Naive thymus-derived CD4-positive, alpha-beta T cell (primary cell): ENCODE data around the gene PRSS50. TPM values are rescaled to one million over a fixed set of nuclear protein-coding genes. Genes with fewer than 3 reads are reported as not detected.

Experiments
- ATAC-seq: fragments of 150-1000 bp; cut with Tn5 transposase; 2 replicates; pipeline ENCODE4 v1.10.0; 2021; ENCODE audit warnings: mild to moderate bottlenecking, moderate library complexity
- CTCF ChIA-PET: fragments of 350-600 bp; sonication (Branson Sonifier 250); formaldehyde crosslinking; loops from one replicate; lab custom pipeline; 2021; ENCODE audit warnings: antibody characterized with exemption; lab: Charles Lee
- POLR2A ChIA-PET: fragments of 350-600 bp; sonication (Branson Sonifier 250); formaldehyde crosslinking; loops from one replicate; lab custom pipeline; 2021; ENCODE audit warnings: antibody characterized with exemption, inconsistent platforms; lab: Charles Lee
- DNase-seq, 9 donors: peaks; one replicate each; pipeline versions ENCODE4 v3.0.0 to v3.0.0-alpha.2; 2020 to 2022; ENCODE audit warnings: mixed read lengths in 1 of 9
- H3K27ac ChIP-seq: one replicate; pipeline ENCODE4 v1.7.0; 2013; ENCODE audit warnings: mild to moderate bottlenecking, low read depth, low read length, moderate library complexity
- H3K27me3 ChIP-seq, 2 donors: one replicate each; pipeline ENCODE4 v1.7.0; 2013; ENCODE audit warnings: low read length in 2 of 2, mild to moderate bottlenecking in 2 of 2, moderate library complexity in 2 of 2; ENCODE audit not compliant: control insufficient read depth in 2 of 2, insufficient read depth in 2 of 2
- H3K36me3 ChIP-seq, 3 experiments: 1 replicate in 2 of 3; 2 replicates in 1 of 3; pipeline ENCODE4 v1.7.0; 2013; ENCODE audit warnings: low read length in 3 of 3, mild to moderate bottlenecking in 3 of 3, moderate library complexity in 1 of 3; ENCODE audit not compliant: insufficient read depth in 3 of 3, control insufficient read depth in 2 of 3
- H3K4me1 ChIP-seq, 2 donors: one replicate each; pipeline ENCODE4 v1.7.0; 2013; ENCODE audit warnings: low read length in 2 of 2, mild to moderate bottlenecking in 2 of 2, moderate library complexity in 1 of 2; ENCODE audit not compliant: control insufficient read depth in 2 of 2, insufficient read depth in 2 of 2
- H3K4me3 ChIP-seq: 2 replicates; pipeline ENCODE4 v1.7.0; 2013; ENCODE audit warnings: mild to moderate bottlenecking, low read length
- H3K9me3 ChIP-seq, 3 experiments: 1 replicate in 2 of 3; 2 replicates in 1 of 3; pipeline ENCODE4 v1.7.0; 2013; ENCODE audit warnings: low read length in 3 of 3; ENCODE audit not compliant: control insufficient read depth in 2 of 3
- H3K27ac Mint-ChIP-seq, 9 donors: one replicate each; pipeline ENCODE4 v1.8.0; 2020 to 2022; ENCODE audit warnings: mixed read lengths in 9 of 9, mild to moderate bottlenecking in 8 of 9, moderate library complexity in 5 of 9, inconsistent platforms in 2 of 9
- H3K27me3 Mint-ChIP-seq, 5 donors: one replicate each; pipeline ENCODE4 v1.8.0; 2021 to 2022; ENCODE audit warnings: mixed read lengths in 5 of 5, mild to moderate bottlenecking in 1 of 5
- H3K36me3 Mint-ChIP-seq, 5 donors: one replicate each; pipeline ENCODE4 v1.8.0; 2020 to 2022; ENCODE audit warnings: mixed read lengths in 5 of 5, mild to moderate bottlenecking in 3 of 5, inconsistent platforms in 1 of 5
- H3K4me1 Mint-ChIP-seq, 7 donors: one replicate each; pipeline ENCODE4 v1.8.0; 2020 to 2022; ENCODE audit warnings: mixed read lengths in 7 of 7, mild to moderate bottlenecking in 3 of 7, inconsistent platforms in 1 of 7
- H3K4me3 Mint-ChIP-seq, 10 donors: one replicate each; pipeline ENCODE4 v1.8.0; 2020 to 2022; ENCODE audit warnings: mild to moderate bottlenecking in 10 of 10, mixed read lengths in 10 of 10, moderate library complexity in 6 of 10, inconsistent platforms in 2 of 10
- H3K9me3 Mint-ChIP-seq, 11 donors: one replicate each; pipeline ENCODE4 v1.8.0; 2020 to 2022; ENCODE audit warnings: mixed read lengths in 11 of 11, mild to moderate bottlenecking in 4 of 11, inconsistent platforms in 1 of 11, moderate library complexity in 1 of 11
- intact Hi-C, 2 donors: fragments of 100-400 bp; cut with micrococcal nuclease; formaldehyde crosslinking; loops; one replicate each; pipeline ENCODE4 v1.15.1; 2023
- polyA plus RNA-seq, 2 donors: library from polyadenylated mRNA; unstranded; fragments of 300-500 nt; fragmentation: Illumina TruSeq; gene quantifications; one replicate each; pipeline ENCODE4 v1.2.3, GENCODE V29; 2021
- total RNA-seq, 6 experiments: library from RNA in 5 of 6; stranded (reverse) in 5 of 6; gene quantifications; 1 replicate in 5 of 6; 2 replicates in 1 of 6; pipeline ENCODE4 v1.2.3 and lab custom pipeline; 2021 to 2026

Gene PRSS50
- total and polyA plus RNA-seq, 7 experiments from 2014 or later, result 0.11 TPM; not detected in 6

DNA sequence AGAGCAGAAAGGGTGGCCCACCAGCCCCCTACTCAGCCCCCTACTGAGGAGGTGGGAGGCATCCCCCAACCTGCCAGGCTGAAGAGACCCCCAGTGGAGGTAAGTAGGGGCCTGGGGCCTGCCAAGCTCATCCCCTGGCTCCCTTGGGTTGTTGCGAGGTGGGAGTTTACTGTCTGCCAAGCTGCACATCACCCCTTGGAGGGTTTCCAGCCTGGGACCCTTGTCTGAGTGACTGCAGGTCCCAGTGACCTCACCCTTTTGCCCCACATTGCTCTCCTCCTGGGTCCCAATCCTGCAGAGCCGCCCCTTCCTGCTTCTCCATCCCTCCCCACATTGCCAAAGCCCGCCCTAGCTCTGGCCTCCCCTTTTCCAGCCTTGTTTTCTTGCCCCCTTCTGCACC, 23.1 kb downstream of the PRSS50 start:
- DNase-seq (no peak), ATAC-seq (no peak)
- Histone ChIP-seq H3K9me3 (no peaks in the 10 kb centered on the region), H3K27me3 (no peaks in the 10 kb centered on the region), H3K4me3 (peak overlapping the region; percentile 52), H3K4me1 (peaks cover 32 to 78% of the 10 kb centered on the region in 2 donors), H3K27ac (peak overlapping the region; percentile 75), H3K36me3 (peaks cover 0 to 5% (median 0%) of the 10 kb centered on the region in 3 experiments)
- Mint-ChIP-seq H3K4me3 (peak overlapping the region; percentile 24 to 94 (median 72)), H3K36me3 (no peaks in the 10 kb centered on the region), H3K27ac (peak overlapping the region in 8 of 9 donors; percentile 84 to 95 (median 92)), H3K27me3 (peaks cover 0 to 36% (median 0%) of the 10 kb centered on the region in 5 donors), H3K4me1 (peaks cover 32 to 94% (median 72%) of the 10 kb centered on the region in 7 donors), H3K9me3 (peaks cover 0 to 2% (median 0%) of the 10 kb centered on the region in 11 donors)
- intact Hi-C loops, result loop anchor here in 1 of 2 donors (5.0 to 10.0 kb wide), 4 partner anchors 153 to 588 kb away; partner anchors contain the start of genes CCDC12, KIF9, KLHL18 and NBEAL2
- ChIA-PET POLR2A (no interaction called here), CTCF (interaction anchor here (2.0 kb wide), 1 partner anchor 11 kb away, joined by 5 read pairs; no protein-coding TSS in a partner anchor)

DNA sequence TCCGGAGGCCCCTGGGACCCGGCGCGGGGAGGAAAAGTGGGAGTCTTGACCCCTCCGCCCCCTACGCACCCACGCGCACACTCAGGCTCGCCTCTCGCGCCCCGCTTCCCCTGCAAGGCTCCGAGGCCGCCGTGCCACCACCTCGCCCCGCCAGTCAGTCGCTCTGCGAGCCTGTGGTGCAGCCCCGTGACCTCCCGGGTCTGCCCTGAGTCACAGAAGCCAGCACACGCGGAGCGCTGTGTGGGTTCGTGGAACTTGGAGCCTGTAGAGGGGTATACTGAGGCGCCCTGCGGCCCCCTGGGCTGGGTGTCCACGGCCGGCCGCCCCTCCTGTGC, 23.8 kb downstream of the PRSS50 start:
- H3K4me1 ChIP-seq, result peaks cover 32 to 73% of the 10 kb centered on the region in 2 donors
- peaks cover 0 to 2% (median 0%) of the 10 kb centered on the region in 11 donors for H3K9me3 Mint-ChIP-seq
- ATAC-seq (peak; percentile 56), DNase-seq (peak in 4 of 9 donors; percentile 45 to 57 (median 54))
- H3K4me1 Mint-ChIP-seq, result peaks cover 32 to 92% (median 73%) of the 10 kb centered on the region in 7 donors
- ChIA-PET CTCF (no interaction called here), POLR2A (interaction anchor here (1.0 to 1.6 kb wide), 3 partner anchors 9 to 155 kb away, joined by 4 to 7 read pairs (median 4); no protein-coding TSS in a partner anchor)
- intact Hi-C loops, result loop anchor here in 1 of 2 donors (2.0 to 10.0 kb wide), 7 partner anchors 63 to 687 kb away; partner anchors contain the start of genes CCDC12, KIF9, KLHL18 and NBEAL2
- peak overlapping the region; percentile 75 for H3K27ac ChIP-seq
- H3K9me3 ChIP-seq, result no peaks in the 10 kb centered on the region
- peaks cover 0 to 5% (median 0%) of the 10 kb centered on the region in 3 experiments for H3K36me3 ChIP-seq
- H3K27ac Mint-ChIP-seq, result peak overlapping the region in 6 of 9 donors; percentile 88 to 95 (median 93)
- H3K36me3 Mint-ChIP-seq, result no peaks in the 10 kb centered on the region
- H3K4me3 ChIP-seq, result peak overlapping the region; percentile 52
- peak overlapping the region; percentile 10 to 94 (median 86) for H3K4me3 Mint-ChIP-seq
- H3K27me3 Mint-ChIP-seq, result peaks cover 0 to 33% (median 0%) of the 10 kb centered on the region in 5 donors
- no peaks in the 10 kb centered on the region for H3K27me3 ChIP-seq

DNA sequence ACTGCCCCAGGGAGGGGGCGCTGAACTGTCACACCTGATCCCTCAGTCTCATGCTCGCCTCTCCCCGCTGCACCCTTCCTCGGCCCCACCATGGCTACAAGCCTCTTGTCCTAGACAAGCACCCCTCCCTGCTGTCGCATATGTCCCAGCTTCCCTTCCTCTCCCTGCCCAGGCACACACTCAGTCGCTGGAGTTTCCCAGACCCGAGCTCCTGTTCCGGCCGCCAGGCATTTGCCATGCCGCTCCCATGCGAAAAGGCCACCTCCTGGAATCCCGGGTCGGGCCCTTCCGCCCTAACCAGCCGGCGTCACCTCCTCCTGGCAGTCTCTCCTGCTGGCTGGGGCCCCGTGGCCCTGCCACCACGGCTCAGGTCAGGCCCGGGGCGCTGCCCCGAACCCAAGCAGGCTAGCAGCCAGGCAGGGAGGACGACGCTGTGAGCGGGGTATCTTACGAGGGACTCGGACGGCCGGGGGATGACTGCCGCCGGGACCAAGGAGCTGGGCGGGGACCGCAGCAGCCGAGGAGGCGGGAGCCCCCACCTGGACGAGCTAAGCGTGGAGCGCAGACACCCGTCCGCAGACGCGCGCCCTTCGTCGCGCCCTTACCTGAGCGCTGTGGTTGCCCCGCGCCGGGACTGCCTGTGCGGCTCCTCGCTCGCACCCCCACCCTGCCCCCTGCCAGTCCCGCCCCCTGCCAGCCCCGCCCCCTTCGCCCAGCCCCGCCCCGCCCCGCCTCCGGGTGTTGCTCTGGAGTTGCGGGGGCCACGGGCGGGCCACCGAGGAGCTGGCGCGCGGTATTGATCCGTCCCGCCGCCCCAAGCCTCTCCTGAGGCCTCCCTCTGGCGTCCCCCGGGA, 24.4 kb downstream of the PRSS50 start, which contains the start of gene ALS2CL:
Gene ALS2CL (minus strand): TSS at position 642 of the 854 bp plus-strand sequence. CDS start 4,239 bp downstream, outside the sequence.
- H3K4me1 Mint-ChIP-seq, result peaks cover 32 to 86% (median 70%) of the 10 kb centered on the region in 7 donors
- no peaks in the 10 kb centered on the region for H3K27me3 ChIP-seq
- peaks cover 0 to 32% (median 0%) of the 10 kb centered on the region in 5 donors for H3K27me3 Mint-ChIP-seq
- H3K9me3 ChIP-seq, result no peaks in the 10 kb centered on the region
- POLR2A ChIA-PET, result interaction anchor here (0.6 to 1.6 kb wide), 5 partner anchors 9 to 670 kb away, joined by 3 to 7 read pairs (median 4); no protein-coding TSS in a partner anchor
- H3K27ac Mint-ChIP-seq, result peak within 1 kb of the TSS; percentile 42 to 96 (median 92)
- intact Hi-C loops, result loop anchor here in 1 of 2 donors (2.0 to 10.0 kb wide), 7 partner anchors 62 to 688 kb away; partner anchors contain the start of genes CCDC12, KIF9, KLHL18 and NBEAL2
- DNase-seq (peak; percentile 62 to 79 (median 73)), ATAC-seq (peak; percentile 88)
- CTCF ChIA-PET, result no interaction called here
- H3K4me3 Mint-ChIP-seq, result peak within 1 kb of the TSS; percentile 85 to 96 (median 94)
- peaks cover 32 to 73% of the 10 kb centered on the region in 2 donors for H3K4me1 ChIP-seq
- H3K27ac ChIP-seq, result peak within 1 kb of the TSS; percentile 79
- peaks cover 0 to 11% (median 0%) of the 10 kb centered on the region in 3 experiments for H3K36me3 ChIP-seq
- no peaks in the 10 kb centered on the region for H3K36me3 Mint-ChIP-seq
- H3K9me3 Mint-ChIP-seq, result peaks cover 0 to 2% (median 0%) of the 10 kb centered on the region in 11 donors
- peak within 1 kb of the TSS; percentile 81 for H3K4me3 ChIP-seq

DNA sequence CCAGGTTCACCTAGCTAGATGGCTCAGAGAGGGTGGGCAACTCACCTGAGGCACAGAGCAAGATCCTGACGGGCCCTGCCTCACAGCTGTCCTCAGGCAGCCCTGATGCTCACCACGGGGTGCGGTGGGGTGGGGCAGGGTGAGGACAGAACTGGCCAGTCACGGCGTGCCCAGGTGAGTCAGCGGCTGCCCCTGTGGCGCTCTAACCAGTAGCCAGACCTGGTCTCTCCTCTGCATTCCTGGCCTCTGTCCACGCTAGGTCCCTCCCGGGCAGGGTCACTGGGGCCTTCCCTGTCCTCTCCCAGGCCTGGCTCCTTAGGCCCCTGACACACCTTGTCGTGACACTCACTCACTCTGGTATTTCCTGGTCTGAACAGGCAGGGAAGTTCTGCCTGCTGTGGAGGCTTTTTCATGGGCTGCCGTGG, 25.1 kb downstream of the PRSS50 start:
- Histone ChIP-seq H3K9me3 (no peaks in the 10 kb centered on the region), H3K4me3 (peak overlapping the region; percentile 81), H3K4me1 (peaks cover 32 to 72% of the 10 kb centered on the region in 2 donors), H3K27me3 (no peaks in the 10 kb centered on the region), H3K36me3 (peaks cover 0 to 17% (median 0%) of the 10 kb centered on the region in 3 experiments), H3K27ac (peak overlapping the region; percentile 79)
- CTCF ChIA-PET, result no interaction called here
- H3K27me3 Mint-ChIP-seq, result peaks cover 0 to 27% (median 0%) of the 10 kb centered on the region in 5 donors
- peaks cover 32 to 79% (median 63%) of the 10 kb centered on the region in 7 donors for H3K4me1 Mint-ChIP-seq
- H3K9me3 Mint-ChIP-seq, result peaks cover 0 to 2% (median 0%) of the 10 kb centered on the region in 11 donors
- DNase-seq, result no peak
- intact Hi-C loops, result loop anchor here in 1 of 2 donors (2.0 to 10.0 kb wide), 7 partner anchors 62 to 688 kb away; partner anchors contain the start of genes CCDC12, KIF9, KLHL18 and NBEAL2
- POLR2A ChIA-PET, result interaction anchor here (0.6 to 1.6 kb wide), 4 partner anchors 10 to 671 kb away, joined by 3 to 7 read pairs (median 3); no protein-coding TSS in a partner anchor
- peak overlapping the region; percentile 85 to 96 (median 94) for H3K4me3 Mint-ChIP-seq
- H3K27ac Mint-ChIP-seq, result peak overlapping the region; percentile 42 to 96 (median 90)
- no peaks in the 10 kb centered on the region for H3K36me3 Mint-ChIP-seq
- no peak for ATAC-seq

DNA sequence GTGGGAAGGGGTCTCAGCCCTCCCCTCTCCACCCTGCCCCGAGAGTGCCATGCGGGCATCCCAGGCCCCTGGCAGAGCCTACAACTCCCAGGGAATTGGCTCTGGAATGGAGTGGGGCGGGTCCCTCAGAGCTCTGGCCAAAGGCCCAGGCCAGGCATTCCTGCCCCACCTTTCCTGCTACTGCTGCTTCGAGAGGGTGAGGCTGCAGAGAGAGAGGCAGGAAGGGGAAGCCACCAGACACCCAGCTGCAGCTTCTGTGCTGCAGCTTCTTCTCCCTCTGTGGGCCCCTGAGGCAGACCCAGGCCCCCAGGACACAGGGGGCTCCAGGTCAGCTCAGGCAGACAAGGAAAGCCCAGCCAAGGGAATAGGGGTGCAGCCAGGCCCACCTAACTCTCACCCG, 26.9 kb downstream of the PRSS50 start:
- POLR2A ChIA-PET, result interaction anchor here (0.6 kb wide), 1 partner anchor 10 kb away, joined by 3 read pairs; the partner anchor contains the start of gene TMIE
- CTCF ChIA-PET, result no interaction called here
- no peak for ATAC-seq
- Histone ChIP-seq H3K9me3 (no peaks in the 10 kb centered on the region), H3K4me1 (peaks cover 26 to 55% of the 10 kb centered on the region in 2 donors), H3K4me3 (no peak overlapping the region), H3K27me3 (no peaks in the 10 kb centered on the region), H3K27ac (no peak overlapping the region), H3K36me3 (peaks cover 0 to 35% (median 0%) of the 10 kb centered on the region in 3 experiments)
- intact Hi-C loops, result loop anchor here in 1 of 2 donors (5.0 to 10.0 kb wide), 4 partner anchors 156 to 592 kb away; partner anchors contain the start of genes CCDC12, KIF9, KLHL18 and NBEAL2
- peaks cover 0 to 2% (median 0%) of the 10 kb centered on the region in 11 donors for H3K9me3 Mint-ChIP-seq
- H3K36me3 Mint-ChIP-seq, result peaks cover 0 to 9% (median 0%) of the 10 kb centered on the region in 5 donors
- peak in 1 of 9 donors; percentile 28 for DNase-seq
- peak overlapping the region in 9 of 10 donors; percentile 36 to 96 (median 94) for H3K4me3 Mint-ChIP-seq
- peaks cover 25 to 61% (median 45%) of the 10 kb centered on the region in 7 donors for H3K4me1 Mint-ChIP-seq
- peaks cover 0 to 24% (median 0%) of the 10 kb centered on the region in 5 donors for H3K27me3 Mint-ChIP-seq
- peak overlapping the region in 6 of 9 donors; percentile 40 to 95 (median 78) for H3K27ac Mint-ChIP-seq
